ENCODE results near the gene COX11.

The COX11 gene

DNA sequence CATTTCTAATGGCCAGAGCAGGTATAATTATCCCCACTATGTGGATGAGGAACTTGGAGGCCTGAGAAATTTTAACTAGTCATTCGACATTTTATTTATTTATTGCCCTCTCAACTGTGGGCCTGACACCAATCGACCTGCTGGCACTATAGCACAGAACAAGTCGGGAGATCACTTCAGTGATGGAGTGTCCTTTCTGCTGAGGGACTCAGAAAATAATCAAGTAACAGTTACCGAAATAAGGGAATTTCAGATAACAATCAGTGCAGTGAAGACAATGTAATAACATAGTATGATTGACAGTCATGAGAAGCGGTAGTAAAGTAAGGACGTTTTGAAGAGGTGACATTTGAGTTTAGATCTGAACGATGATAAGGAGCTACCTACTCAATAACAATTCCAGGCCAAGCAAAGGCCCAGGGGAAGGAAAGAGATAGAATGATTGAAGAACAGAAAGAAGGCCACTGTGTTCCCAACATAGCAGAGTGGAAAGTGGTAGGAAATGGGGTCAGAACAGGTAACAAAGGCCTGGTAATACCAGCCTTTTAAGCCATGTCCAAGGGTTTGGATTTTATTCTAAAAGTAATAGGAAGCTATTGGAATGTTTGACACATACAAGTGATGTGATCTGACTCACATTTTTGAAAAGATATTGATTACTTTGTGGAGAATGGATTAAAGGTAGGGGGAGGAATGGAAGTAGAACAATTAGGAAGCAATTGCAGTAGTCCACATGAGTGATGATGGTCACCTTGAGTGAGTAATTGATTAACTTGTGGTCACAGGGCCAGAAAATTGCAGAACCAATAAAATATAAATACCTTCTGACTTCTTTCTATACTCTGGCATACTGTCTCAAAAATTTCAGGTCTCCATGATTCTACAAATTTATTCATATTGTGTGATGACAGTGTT is 1.5 kb upstream of the COX11 start:
- peaks cover 12% of the 10 kb centered on the region for H3K36me3 ChIP-seq (ENCODE audit: low read depth)
- no peaks in the 10 kb centered on the region for H3K4me1 ChIP-seq (ENCODE audit: insufficient read depth, poor library complexity, severe bottlenecking)
- H3K27me3 ChIP-seq (ENCODE audit: insufficient read depth, poor library complexity, severe bottlenecking): no peaks in the 10 kb centered on the region
- ATAC-seq (ENCODE audit: low read depth) (no peak), DNase-seq (ENCODE audit: low spot score) (no peak)
- peak overlapping the region; percentile 86 for H3K4me3 ChIP-seq (ENCODE audit: severe bottlenecking)
- no peak overlapping the region for H3K27ac ChIP-seq (ENCODE audit: poor library complexity, severe bottlenecking)
- no peak for TF ChIP-seq CTCF (IDR thresholded peaks at IDR 0.05; ENCODE audit: poor library complexity, severe bottlenecking)
- H3K9me3 ChIP-seq (ENCODE audit: severe bottlenecking): no peaks in the 10 kb centered on the region

GRCh38 chr17:54968988-54969332 is 506 bp upstream of the COX11 start:
- DNase-seq (ENCODE audit: low spot score) (no peak), ATAC-seq (ENCODE audit: low read depth) (peak; percentile 35)
- peak overlapping the region; percentile 34 for H3K27ac ChIP-seq (ENCODE audit: poor library complexity, severe bottlenecking)
- H3K9me3 ChIP-seq (ENCODE audit: severe bottlenecking): no peaks in the 10 kb centered on the region
- peak overlapping the region; percentile 86 for H3K4me3 ChIP-seq (ENCODE audit: severe bottlenecking)
- H3K4me1 ChIP-seq (ENCODE audit: insufficient read depth, poor library complexity, severe bottlenecking): no peaks in the 10 kb centered on the region
- TF ChIP-seq CTCF (IDR thresholded peaks at IDR 0.05; ENCODE audit: poor library complexity, severe bottlenecking): no peak
- no peaks in the 10 kb centered on the region for H3K27me3 ChIP-seq (ENCODE audit: insufficient read depth, poor library complexity, severe bottlenecking)
- H3K36me3 ChIP-seq (ENCODE audit: low read depth): peaks cover 21% of the 10 kb centered on the region

DNA sequence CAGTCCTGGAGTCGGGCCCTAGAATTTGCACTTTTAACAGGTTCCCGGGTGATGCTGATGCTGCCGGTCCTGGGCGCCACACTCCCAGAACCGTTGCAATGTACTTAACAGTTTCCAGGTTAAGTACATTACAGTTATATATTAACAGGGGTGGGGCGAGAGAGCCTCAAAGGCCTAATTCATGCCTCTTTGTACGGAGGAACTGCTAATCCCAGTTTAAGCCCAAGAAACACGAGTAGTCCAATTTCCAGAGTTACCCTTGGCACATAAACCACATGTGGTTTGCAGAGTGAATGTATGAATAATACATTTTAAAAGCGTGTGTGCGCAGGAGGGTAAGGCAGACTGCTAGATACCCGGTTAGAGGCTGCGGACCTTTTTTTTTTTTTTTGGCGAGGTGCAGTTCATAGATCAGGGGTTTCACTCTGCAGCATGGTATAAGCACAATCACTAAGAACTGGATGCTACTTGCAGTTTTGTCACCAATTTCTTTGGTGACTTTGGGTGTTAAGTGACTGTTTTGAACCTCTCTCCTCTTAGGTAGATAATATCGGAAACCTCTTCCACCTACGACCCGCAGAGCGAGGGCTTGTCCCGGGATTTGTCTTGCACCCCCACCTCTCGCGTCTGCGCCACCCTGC is 713 bp downstream of the COX11 start:
- no peaks in the 10 kb centered on the region for H3K27me3 ChIP-seq (ENCODE audit: insufficient read depth, poor library complexity, severe bottlenecking)
- DNase-seq (ENCODE audit: low spot score): no peak
- H3K4me3 ChIP-seq (ENCODE audit: severe bottlenecking): peak overlapping the region; percentile 86
- no peaks in the 10 kb centered on the region for H3K9me3 ChIP-seq (ENCODE audit: severe bottlenecking)
- peak overlapping the region; percentile 34 for H3K27ac ChIP-seq (ENCODE audit: poor library complexity, severe bottlenecking)
- peaks cover 33% of the 10 kb centered on the region for H3K36me3 ChIP-seq (ENCODE audit: low read depth)
- ATAC-seq (ENCODE audit: low read depth): peak; percentile 11
- TF ChIP-seq CTCF (IDR thresholded peaks at IDR 0.05; ENCODE audit: poor library complexity, severe bottlenecking): no peak
- H3K4me1 ChIP-seq (ENCODE audit: insufficient read depth, poor library complexity, severe bottlenecking): no peaks in the 10 kb centered on the region

GRCh38 chr17:54956791-54957190 is 11.7 kb downstream of the COX11 start:
- H3K36me3 ChIP-seq (ENCODE audit: low read depth): peaks cover 58% of the 10 kb centered on the region
- H3K9me3 ChIP-seq (ENCODE audit: severe bottlenecking): no peaks in the 10 kb centered on the region
- ATAC-seq (ENCODE audit: low read depth): no peak; the same call in 2 of the 3 replicates

More at GRCh38 chr17:54956791-54957190, 11.7 kb downstream of the COX11 start:
- Histone ChIP-seq H3K27ac (ENCODE audit: poor library complexity, severe bottlenecking) (no peak overlapping the region), H3K4me3 (ENCODE audit: severe bottlenecking) (no peak overlapping the region), H3K4me1 (ENCODE audit: insufficient read depth, poor library complexity, severe bottlenecking) (no peaks in the 10 kb centered on the region), H3K27me3 (ENCODE audit: insufficient read depth, poor library complexity, severe bottlenecking) (no peaks in the 10 kb centered on the region)
- TF ChIP-seq CTCF (IDR thresholded peaks at IDR 0.05; ENCODE audit: poor library complexity, severe bottlenecking): no peak
- no peak for DNase-seq (ENCODE audit: low spot score)
